H1 (cell line): ENCODE results near the gene HMMR. TPM values are rescaled to one million over a fixed set of nuclear protein-coding genes. Genes with fewer than 3 reads are reported as not detected.

ENCODE experiments used
- EP300 ChIP-seq, 2 experiments: IDR thresholded peaks; 1 replicate in 1 of 2; 2 replicates in 1 of 2; pipeline ENCODE4 v1.6.1; 2011 to 2012; ENCODE audit warnings: low read depth in 2 of 2, low read length in 2 of 2, mild to moderate bottlenecking in 2 of 2, borderline replicate concordance in 1 of 2, inconsistent platforms in 1 of 2, moderate library complexity in 1 of 2
- NRF1 ChIP-seq: IDR thresholded peaks from 2 replicates; pipeline ENCODE4 v1.6.1; 2011; ENCODE audit warnings: mild to moderate bottlenecking, low read depth, low read length, improper control_type of control experiment
- POU5F1 ChIP-seq: IDR thresholded peaks from 2 replicates; pipeline ENCODE4 v1.6.1; 2011; ENCODE audit warnings: low read depth, mild to moderate bottlenecking, low read length, moderate library complexity
- RNF2 ChIP-seq: fragments of 200-900, 300-1000 bp; sonication (generic); IDR thresholded peaks from 2 replicates; pipeline ENCODE4 v1.7.1; 2016; ENCODE audit warnings: borderline replicate concordance, low read depth, mild to moderate bottlenecking, antibody characterized with exemption, low read length; ENCODE audit not compliant: poor library complexity, severe bottlenecking; ENCODE audit errors: missing control alignments
- SRF ChIP-seq: IDR thresholded peaks from 2 replicates; pipeline ENCODE4 v1.6.1; 2011; ENCODE audit warnings: mild to moderate bottlenecking, low read depth, low read length, moderate library complexity
- SUZ12 ChIP-seq: fragments of 200-600 bp; sonication (generic); IDR thresholded peaks from 2 replicates; pipeline ENCODE4 v1.6.1; 2012; ENCODE audit warnings: mild to moderate bottlenecking, inconsistent platforms, low read length, moderate library complexity, mixed read lengths
- YY1 ChIP-seq: IDR thresholded peaks from 2 replicates; pipeline ENCODE4 v1.6.1; 2011; ENCODE audit warnings: low read depth, mild to moderate bottlenecking, low read length
- polyA plus RNA-seq, 7 experiments: library from polyadenylated mRNA; depleted of rRNA in 3 of 7; stranded (reverse) in 5 of 7; unstranded in 2 of 7; fragments of >200 nt in 5 of 7; fragments of 200-250 nt in 2 of 7; gene quantifications; 1 replicate in 5 of 7; 2 replicates in 1 of 7; 4 replicates in 1 of 7; pipeline versions ENCODE4 v1.2.1 to v1.2.3, GENCODE V29; 2011 to 2013; ENCODE audit warnings: missing spikeins in 2 of 7, mixed read lengths in 2 of 7
- total RNA-seq: library from RNA; stranded (reverse); fragmentation: NEBNext Ultra II Directional; extraction: Animal tissue kit (Norgen Biotek cat#: 25700); gene quantifications from 2 replicates; pipeline ENCODE4 v1.2.1, GENCODE V29; 2021
- TF ChIP-seq, protein P1 (sequence below): IDR thresholded peaks from 2 replicates; pipeline ENCODE4 v1.6.1; 2012; ENCODE audit warnings: inconsistent platforms
- TF ChIP-seq, protein P2 (sequence below): fragments of 300-600 bp; sonication (generic); IDR thresholded peaks from 2 replicates; pipeline ENCODE4 v1.7.1; 2012; ENCODE audit warnings: low read length, moderate library complexity, mild to moderate bottlenecking, inconsistent platforms; ENCODE audit not compliant: insufficient replicate concordance

HMMR gene
- total and polyA plus RNA-seq, 2 of the 8 experiments (the other 6 are each of a cell fraction or from before 2014, with no cell fraction given), result 17.5 to 77.3 TPM

- TF ChIP-seq NRF1, result peak; percentile 95
- TF ChIP-seq POU5F1, result no peak
- TF ChIP-seq, protein P1, sequence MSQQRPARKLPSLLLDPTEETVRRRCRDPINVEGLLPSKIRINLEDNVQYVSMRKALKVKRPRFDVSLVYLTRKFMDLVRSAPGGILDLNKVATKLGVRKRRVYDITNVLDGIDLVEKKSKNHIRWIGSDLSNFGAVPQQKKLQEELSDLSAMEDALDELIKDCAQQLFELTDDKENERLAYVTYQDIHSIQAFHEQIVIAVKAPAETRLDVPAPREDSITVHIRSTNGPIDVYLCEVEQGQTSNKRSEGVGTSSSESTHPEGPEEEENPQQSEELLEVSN, result peak; percentile 65
- TF ChIP-seq RNF2, result no peak
- TF ChIP-seq YY1, result no peak
- no peak for TF ChIP-seq EP300 (IDR thresholded peaks at IDR 0.05; ENCODE audit: borderline replicate concordance in 1 of 2, low read depth in 2 of 2, low read length in 2 of 2)
- TF ChIP-seq SRF, result no peak; the same call in 1 of the 2 replicates
- TF ChIP-seq SUZ12, result no peak
- TF ChIP-seq, protein P2, sequence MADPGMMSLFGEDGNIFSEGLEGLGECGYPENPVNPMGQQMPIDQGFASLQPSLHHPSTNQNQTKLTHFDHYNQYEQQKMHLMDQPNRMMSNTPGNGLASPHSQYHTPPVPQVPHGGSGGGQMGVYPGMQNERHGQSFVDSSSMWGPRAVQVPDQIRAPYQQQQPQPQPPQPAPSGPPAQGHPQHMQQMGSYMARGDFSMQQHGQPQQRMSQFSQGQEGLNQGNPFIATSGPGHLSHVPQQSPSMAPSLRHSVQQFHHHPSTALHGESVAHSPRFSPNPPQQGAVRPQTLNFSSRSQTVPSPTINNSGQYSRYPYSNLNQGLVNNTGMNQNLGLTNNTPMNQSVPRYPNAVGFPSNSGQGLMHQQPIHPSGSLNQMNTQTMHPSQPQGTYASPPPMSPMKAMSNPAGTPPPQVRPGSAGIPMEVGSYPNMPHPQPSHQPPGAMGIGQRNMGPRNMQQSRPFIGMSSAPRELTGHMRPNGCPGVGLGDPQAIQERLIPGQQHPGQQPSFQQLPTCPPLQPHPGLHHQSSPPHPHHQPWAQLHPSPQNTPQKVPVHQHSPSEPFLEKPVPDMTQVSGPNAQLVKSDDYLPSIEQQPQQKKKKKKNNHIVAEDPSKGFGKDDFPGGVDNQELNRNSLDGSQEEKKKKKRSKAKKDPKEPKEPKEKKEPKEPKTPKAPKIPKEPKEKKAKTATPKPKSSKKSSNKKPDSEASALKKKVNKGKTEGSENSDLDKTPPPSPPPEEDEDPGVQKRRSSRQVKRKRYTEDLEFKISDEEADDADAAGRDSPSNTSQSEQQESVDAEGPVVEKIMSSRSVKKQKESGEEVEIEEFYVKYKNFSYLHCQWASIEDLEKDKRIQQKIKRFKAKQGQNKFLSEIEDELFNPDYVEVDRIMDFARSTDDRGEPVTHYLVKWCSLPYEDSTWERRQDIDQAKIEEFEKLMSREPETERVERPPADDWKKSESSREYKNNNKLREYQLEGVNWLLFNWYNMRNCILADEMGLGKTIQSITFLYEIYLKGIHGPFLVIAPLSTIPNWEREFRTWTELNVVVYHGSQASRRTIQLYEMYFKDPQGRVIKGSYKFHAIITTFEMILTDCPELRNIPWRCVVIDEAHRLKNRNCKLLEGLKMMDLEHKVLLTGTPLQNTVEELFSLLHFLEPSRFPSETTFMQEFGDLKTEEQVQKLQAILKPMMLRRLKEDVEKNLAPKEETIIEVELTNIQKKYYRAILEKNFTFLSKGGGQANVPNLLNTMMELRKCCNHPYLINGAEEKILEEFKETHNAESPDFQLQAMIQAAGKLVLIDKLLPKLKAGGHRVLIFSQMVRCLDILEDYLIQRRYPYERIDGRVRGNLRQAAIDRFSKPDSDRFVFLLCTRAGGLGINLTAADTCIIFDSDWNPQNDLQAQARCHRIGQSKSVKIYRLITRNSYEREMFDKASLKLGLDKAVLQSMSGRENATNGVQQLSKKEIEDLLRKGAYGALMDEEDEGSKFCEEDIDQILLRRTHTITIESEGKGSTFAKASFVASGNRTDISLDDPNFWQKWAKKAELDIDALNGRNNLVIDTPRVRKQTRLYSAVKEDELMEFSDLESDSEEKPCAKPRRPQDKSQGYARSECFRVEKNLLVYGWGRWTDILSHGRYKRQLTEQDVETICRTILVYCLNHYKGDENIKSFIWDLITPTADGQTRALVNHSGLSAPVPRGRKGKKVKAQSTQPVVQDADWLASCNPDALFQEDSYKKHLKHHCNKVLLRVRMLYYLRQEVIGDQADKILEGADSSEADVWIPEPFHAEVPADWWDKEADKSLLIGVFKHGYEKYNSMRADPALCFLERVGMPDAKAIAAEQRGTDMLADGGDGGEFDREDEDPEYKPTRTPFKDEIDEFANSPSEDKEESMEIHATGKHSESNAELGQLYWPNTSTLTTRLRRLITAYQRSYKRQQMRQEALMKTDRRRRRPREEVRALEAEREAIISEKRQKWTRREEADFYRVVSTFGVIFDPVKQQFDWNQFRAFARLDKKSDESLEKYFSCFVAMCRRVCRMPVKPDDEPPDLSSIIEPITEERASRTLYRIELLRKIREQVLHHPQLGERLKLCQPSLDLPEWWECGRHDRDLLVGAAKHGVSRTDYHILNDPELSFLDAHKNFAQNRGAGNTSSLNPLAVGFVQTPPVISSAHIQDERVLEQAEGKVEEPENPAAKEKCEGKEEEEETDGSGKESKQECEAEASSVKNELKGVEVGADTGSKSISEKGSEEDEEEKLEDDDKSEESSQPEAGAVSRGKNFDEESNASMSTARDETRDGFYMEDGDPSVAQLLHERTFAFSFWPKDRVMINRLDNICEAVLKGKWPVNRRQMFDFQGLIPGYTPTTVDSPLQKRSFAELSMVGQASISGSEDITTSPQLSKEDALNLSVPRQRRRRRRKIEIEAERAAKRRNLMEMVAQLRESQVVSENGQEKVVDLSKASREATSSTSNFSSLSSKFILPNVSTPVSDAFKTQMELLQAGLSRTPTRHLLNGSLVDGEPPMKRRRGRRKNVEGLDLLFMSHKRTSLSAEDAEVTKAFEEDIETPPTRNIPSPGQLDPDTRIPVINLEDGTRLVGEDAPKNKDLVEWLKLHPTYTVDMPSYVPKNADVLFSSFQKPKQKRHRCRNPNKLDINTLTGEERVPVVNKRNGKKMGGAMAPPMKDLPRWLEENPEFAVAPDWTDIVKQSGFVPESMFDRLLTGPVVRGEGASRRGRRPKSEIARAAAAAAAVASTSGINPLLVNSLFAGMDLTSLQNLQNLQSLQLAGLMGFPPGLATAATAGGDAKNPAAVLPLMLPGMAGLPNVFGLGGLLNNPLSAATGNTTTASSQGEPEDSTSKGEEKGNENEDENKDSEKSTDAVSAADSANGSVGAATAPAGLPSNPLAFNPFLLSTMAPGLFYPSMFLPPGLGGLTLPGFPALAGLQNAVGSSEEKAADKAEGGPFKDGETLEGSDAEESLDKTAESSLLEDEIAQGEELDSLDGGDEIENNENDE, result no peak
Measured at GRCh38 chr5:163459819-163460561, 442 bp upstream of the HMMR start, which contains the start of gene NUDCD2 (continued).
